Left ventricle myocardium inferior (tissue), 1 donor: ENCODE results near the gene WASF3. TPM values are rescaled to one million over a fixed set of nuclear protein-coding genes. Genes with fewer than 3 reads are reported as not detected.

ENCODE experiments used
- DNase-seq: peaks from one replicate; pipeline ENCODE4 v3.0.0-alpha.2; 2020
- H3K27ac ChIP-seq: fragments of 200-600 bp; replicated peaks from 2 replicates; pipeline ENCODE4 v1.8.0; 2021
- H3K27me3 ChIP-seq: fragments of 200-600 bp; 2 replicates; pipeline ENCODE4 v1.8.0; 2021; ENCODE audit warnings: low read depth
- H3K36me3 ChIP-seq: fragments of 200-600 bp; 2 replicates; pipeline ENCODE4 v1.8.0; 2021
- H3K4me1 ChIP-seq: fragments of 200-600 bp; 2 replicates; pipeline ENCODE4 v1.8.0; 2021
- H3K4me3 ChIP-seq: fragments of 200-600 bp; 2 replicates; pipeline ENCODE4 v1.8.0; 2021; ENCODE audit warnings: mild to moderate bottlenecking, moderate library complexity
- H3K9me3 ChIP-seq: fragments of 200-600 bp; replicated peaks from 2 replicates; pipeline ENCODE4 v1.8.0; 2021
- CTCF ChIP-seq: fragments of 200-600 bp; IDR thresholded peaks from 2 replicates; pipeline ENCODE4 v1.8.0; 2021; ENCODE audit warnings: antibody characterized with exemption, mild to moderate bottlenecking, borderline replicate concordance
- intact Hi-C: fragments of 100-400 bp; cut with micrococcal nuclease; formaldehyde crosslinking; loops from one replicate; pipeline ENCODE4 v1.11.0; 2022
- total RNA-seq: library from RNA; stranded (reverse); fragmentation: NEBNext Ultra II Directional; extraction: Animal tissue kit (Norgen Biotek cat#: 25700); gene quantifications from one replicate; pipeline ENCODE4 v1.2.1, GENCODE V29; 2021
- donor health status: DM: no; HTN: yes; CAD: no; lungs with severe emphysema.

The WASF3 gene
- total RNA-seq, 1 donor from 2014 or later, result 12.6 TPM

GRCh38 chr13:26594363-26594762 is 36.9 kb downstream of the WASF3 start:
- Histone ChIP-seq H3K36me3 (no peaks in the 10 kb centered on the region), H3K4me1 (peaks cover 5% of the 10 kb centered on the region), H3K4me3 (no peak overlapping the region), H3K27me3 (no peaks in the 10 kb centered on the region), H3K27ac (no peak overlapping the region), H3K9me3 (peaks cover 21% of the 10 kb centered on the region)
- DNase-seq, result no peak
- TF ChIP-seq CTCF, result no peak
- intact Hi-C loops, result no loop called here

GRCh38 chr13:26596458-26596857 is 39.0 kb downstream of the WASF3 start:
- TF ChIP-seq CTCF, result no peak
- intact Hi-C loops, result no loop called here
- H3K27ac ChIP-seq, result no peak overlapping the region
- no peaks in the 10 kb centered on the region for H3K36me3 ChIP-seq
- H3K27me3 ChIP-seq, result no peaks in the 10 kb centered on the region
- H3K4me3 ChIP-seq, result no peak overlapping the region
- peaks cover 21% of the 10 kb centered on the region for H3K4me1 ChIP-seq
- no peak for DNase-seq
- peaks cover 21% of the 10 kb centered on the region for H3K9me3 ChIP-seq

GRCh38 chr13:26599403-26599802 is 41.9 kb downstream of the WASF3 start:
- no peak for DNase-seq
- intact Hi-C loops, result no loop called here
- H3K9me3 ChIP-seq, result peaks cover 21% of the 10 kb centered on the region
- no peak overlapping the region for H3K4me3 ChIP-seq
- TF ChIP-seq CTCF, result no peak
- no peaks in the 10 kb centered on the region for H3K27me3 ChIP-seq
- H3K4me1 ChIP-seq, result peaks cover 34% of the 10 kb centered on the region
- no peak overlapping the region for H3K27ac ChIP-seq
- no peaks in the 10 kb centered on the region for H3K36me3 ChIP-seq

GRCh38 chr13:26599860-26600259 is 42.4 kb downstream of the WASF3 start:
- H3K4me1 ChIP-seq, result peaks cover 38% of the 10 kb centered on the region
- no peak for DNase-seq
- no peaks in the 10 kb centered on the region for H3K27me3 ChIP-seq
- intact Hi-C loops, result no loop called here
- H3K27ac ChIP-seq, result peak overlapping the region; percentile 33
- no peaks in the 10 kb centered on the region for H3K36me3 ChIP-seq
- no peak overlapping the region for H3K4me3 ChIP-seq
- H3K9me3 ChIP-seq, result peaks cover 21% of the 10 kb centered on the region
- TF ChIP-seq CTCF, result no peak

- Histone ChIP-seq H3K27me3 (no peaks in the 10 kb centered on the region), H3K36me3 (no peaks in the 10 kb centered on the region), H3K4me3 (no peak overlapping the region), H3K9me3 (peaks cover 21% of the 10 kb centered on the region), H3K4me1 (peaks cover 43% of the 10 kb centered on the region), H3K27ac (peak overlapping the region; percentile 33)
- no peak for TF ChIP-seq CTCF
- intact Hi-C loops, result no loop called here
- DNase-seq, result no peak
Measured at GRCh38 chr13:26600343-26600742, 42.9 kb downstream of the WASF3 start.

- DNase-seq, result no peak
- no peaks in the 10 kb centered on the region for H3K27me3 ChIP-seq
- TF ChIP-seq CTCF, result peak; percentile 29
- intact Hi-C loops, result no loop called here
- no peak overlapping the region for H3K4me3 ChIP-seq
- H3K4me1 ChIP-seq, result peaks cover 46% of the 10 kb centered on the region
- H3K9me3 ChIP-seq, result peaks cover 10% of the 10 kb centered on the region
- peak overlapping the region; percentile 33 for H3K27ac ChIP-seq
- no peaks in the 10 kb centered on the region for H3K36me3 ChIP-seq
Measured at GRCh38 chr13:26601669-26602068, 44.2 kb downstream of the WASF3 start.
